GM21390 (cell line): Measurements from ENCODE around the gene GPRC6A.
"Not testable (repeated sequence)": the region's sequence is repeated elsewhere in the genome, so short reads cannot be mapped to it uniquely, and the experiment has no call there.

Source experiments
- ATAC-seq: cut with Tn5 transposase; IDR thresholded peaks from one replicate; pipeline ENCODE4 v1.9.1; 2021; ENCODE audit not compliant: unreplicated experiment

Gene GPRC6A, protein sequence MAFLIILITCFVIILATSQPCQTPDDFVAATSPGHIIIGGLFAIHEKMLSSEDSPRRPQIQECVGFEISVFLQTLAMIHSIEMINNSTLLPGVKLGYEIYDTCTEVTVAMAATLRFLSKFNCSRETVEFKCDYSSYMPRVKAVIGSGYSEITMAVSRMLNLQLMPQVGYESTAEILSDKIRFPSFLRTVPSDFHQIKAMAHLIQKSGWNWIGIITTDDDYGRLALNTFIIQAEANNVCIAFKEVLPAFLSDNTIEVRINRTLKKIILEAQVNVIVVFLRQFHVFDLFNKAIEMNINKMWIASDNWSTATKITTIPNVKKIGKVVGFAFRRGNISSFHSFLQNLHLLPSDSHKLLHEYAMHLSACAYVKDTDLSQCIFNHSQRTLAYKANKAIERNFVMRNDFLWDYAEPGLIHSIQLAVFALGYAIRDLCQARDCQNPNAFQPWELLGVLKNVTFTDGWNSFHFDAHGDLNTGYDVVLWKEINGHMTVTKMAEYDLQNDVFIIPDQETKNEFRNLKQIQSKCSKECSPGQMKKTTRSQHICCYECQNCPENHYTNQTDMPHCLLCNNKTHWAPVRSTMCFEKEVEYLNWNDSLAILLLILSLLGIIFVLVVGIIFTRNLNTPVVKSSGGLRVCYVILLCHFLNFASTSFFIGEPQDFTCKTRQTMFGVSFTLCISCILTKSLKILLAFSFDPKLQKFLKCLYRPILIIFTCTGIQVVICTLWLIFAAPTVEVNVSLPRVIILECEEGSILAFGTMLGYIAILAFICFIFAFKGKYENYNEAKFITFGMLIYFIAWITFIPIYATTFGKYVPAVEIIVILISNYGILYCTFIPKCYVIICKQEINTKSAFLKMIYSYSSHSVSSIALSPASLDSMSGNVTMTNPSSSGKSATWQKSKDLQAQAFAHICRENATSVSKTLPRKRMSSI

DNA sequence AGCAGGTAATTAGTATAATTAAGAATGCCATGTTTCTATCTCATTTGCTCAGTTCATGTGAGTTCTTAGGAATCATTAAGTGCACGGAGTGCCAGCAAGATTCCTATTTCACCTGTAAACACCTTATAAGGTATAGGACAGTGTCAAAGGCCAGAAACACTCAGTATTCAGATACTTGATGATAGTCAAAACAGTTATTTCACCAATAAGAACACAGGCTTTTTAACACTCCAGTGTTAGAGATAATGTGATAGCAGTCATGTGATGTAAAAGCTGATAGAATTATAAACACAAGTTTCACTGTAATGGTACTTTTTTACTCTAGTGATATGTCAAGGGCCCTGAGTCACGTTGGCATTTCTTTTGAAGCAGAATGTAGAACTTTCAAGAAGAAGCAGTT lies at the start of gene GPRC6A:
GPRC6A (minus strand) TSS at position 101 of the 400 bp plus-strand sequence; CDS start at position 31, 70 bp downstream.
- ATAC-seq = no peak

DNA sequence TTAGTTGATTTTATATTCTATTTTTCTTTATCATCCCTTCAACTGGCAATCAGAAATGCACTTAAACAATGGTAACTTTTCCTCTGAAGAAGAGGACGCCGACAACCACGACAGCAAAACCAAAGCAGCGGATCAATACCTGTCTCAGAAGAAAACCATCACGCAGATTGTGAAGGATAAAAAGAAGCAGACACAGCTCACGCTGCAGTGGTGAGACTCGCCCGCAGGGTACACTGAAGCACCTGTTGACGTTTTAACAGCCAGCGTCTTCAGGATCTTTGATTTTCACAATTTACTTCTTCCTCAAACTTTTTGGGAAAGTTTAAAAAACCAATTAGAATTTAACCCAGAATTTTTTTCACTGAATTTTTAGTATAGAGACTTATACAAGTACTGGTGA lies 48.9 kb upstream of the GPRC6A start:
- no peak for ATAC-seq

DNA sequence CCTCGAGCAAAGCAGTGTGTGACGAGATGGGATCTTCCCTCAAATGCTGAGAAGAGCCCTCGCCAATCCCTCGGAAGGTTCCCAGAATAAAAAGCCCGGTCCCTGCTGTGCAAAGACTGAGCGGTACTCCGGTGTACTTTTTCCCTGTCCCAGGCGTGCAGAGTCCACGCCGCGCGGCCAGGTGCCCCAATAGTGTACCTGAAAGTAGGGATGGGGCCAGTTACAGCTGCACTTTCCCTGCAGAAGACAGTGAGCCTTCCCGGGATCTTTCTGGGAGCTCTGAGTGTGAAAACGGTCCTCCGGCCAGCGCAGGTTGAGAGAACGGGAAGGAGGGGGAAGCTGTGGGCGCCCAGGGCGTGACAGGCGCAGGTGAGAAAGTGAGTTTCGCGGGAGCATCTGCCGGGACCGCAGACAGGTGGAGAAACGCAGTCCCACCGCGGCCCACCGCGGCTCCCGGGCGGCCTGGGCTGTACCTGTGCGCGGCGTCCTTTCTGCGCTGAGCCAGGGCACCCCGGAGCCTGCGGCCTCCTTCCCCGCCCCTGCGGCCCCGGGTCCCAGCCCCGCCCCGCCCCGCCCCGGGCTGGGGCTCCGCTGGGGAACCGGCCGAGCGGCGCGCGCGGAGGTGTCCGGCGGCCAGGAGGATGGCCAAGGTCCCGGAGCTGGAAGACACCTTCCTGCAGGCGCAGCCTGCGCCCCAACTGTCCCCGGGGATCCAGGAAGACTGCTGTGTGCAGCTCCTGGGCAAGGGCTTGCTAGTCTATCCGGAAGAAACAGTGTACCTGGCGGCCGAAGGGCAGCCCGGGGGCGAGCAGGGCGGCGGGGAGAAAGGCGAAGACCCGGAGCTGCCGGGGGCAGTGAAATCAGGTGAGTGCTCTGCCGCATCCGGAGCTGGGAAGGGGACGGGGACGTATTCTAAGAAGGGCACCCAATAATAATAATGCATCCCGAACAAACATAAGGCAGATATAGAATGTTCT lies 48.0 kb upstream of the GPRC6A start, which contains the start of gene RFX6:
RFX6 (plus strand) TSS at position 608 of the 977 bp plus-strand sequence; CDS start at position 642, 34 bp downstream.
- no peak for ATAC-seq

DNA sequence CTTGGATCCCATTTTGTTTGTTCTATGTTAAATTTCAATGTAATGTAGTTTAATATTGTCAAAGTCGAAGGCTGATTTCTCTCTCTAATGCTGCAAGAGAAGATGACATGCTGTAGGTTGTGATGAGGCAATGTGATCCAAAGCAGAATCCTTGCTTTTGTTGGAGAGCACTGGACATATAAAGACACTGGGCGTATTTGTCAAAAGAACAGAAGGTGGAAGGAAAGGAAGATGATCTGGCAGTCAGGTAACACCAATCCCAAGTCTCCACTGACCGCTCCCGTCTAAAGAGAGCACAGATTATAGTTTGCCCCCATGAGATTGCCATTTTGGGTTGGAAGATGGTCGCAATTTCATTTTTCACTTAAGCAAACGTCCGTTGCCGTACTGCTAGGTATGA lies 47.2 kb upstream of the GPRC6A start:
- no peak for ATAC-seq

DNA sequence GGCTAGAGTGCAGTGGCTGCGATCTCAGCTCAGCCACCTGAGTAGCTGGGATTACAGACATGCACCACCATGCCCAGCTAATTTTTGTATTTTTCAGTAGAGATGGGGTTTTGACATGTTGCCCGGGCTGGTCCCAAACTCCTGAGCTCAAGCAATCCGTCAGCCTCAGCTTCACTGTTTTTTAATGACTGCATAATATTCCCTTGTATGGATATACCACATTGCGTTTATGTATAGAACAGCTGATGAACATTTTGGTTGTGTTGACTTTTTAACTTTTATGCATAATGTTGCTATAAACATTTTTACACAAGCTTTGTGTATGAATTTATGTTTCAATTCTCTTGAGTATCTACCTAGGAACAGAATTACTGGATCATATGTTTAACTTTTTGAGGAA lies 43.9 kb upstream of the GPRC6A start:
- ATAC-seq = no peak

DNA sequence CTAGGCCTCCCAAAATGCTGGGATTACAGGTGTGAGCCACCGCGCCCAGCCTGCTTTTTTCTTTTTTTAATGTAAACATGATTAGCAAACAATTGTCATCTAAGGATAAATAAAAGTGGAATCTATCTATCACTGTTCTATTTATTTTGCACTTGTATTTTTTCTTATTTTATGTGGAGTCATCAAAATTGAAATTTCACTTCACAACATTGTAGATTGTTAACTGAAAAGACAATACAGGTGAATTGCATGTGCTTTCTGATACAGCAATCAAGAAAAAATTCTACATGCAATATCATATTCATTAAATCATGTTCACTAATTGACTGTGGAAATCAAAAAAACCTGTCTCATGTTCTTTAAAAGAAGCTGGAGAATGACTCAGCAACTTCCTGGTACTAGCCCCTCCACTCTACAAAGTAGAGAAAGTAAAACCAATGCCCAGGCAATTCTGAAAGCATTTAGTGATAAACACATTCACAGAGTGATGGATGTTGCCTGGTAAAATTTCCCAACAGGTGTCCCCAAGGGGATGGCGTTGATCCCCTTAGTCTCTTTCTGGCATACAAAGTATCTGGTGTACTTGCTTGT lies 37.5 kb upstream of the GPRC6A start:
- ATAC-seq = peak; percentile 83

DNA sequence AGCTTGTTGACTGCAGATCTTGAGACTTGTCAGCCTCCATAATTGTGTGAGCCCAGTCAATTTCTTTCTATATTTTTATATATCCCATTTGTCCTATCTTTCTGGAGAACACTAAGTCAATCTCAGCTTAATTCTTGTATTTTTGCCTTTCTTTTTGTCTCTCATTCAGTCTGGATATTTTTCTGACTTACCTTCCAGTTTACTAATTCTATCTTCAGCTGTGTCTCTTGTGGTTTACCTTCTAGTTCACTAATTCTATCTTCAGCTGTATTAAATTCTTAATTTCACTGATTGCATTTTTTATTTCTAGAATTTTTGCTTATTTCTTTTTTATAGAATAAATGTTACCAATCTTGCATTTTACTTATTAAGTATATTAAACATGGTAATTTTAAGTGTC lies 30.4 kb upstream of the GPRC6A start:
- ATAC-seq = no peak

DNA sequence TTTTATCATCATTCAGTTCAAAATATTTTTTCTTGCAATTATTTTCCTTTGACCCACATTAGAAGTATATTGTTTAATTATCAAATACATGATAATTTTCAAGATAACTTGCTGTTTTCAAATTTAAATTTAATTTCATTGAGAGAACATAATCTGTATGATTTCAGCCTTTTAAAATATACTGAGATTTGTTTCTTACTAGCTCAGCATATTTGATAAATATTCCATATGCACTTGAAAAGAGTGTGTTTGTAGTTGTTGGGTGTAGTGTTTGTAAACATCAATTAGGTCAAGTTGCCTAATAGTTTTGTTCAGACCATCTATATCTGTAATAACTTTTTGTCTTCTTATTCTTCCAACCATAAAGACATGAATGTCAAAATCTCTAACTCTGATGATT lies 29.2 kb upstream of the GPRC6A start:
- ATAC-seq = no peak

DNA sequence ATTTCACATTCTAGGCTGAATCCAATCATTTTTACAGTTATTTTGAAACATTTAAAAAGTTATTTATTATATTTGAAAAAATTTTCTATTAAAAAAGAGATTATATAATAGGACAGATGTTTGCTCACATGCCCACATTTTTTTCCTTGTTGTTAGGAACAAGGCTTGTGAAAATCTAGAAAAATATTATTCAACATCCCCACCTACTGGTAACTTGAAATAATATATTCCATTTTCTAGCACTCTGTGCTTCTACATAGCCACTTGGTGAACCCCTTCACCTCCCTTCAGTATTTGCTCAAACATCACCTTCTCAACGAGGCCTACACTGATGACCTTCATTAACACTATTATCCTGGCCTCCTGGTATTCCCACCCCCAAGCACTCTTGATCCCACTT lies 18.3 kb upstream of the GPRC6A start:
- ATAC-seq = no peak

DNA sequence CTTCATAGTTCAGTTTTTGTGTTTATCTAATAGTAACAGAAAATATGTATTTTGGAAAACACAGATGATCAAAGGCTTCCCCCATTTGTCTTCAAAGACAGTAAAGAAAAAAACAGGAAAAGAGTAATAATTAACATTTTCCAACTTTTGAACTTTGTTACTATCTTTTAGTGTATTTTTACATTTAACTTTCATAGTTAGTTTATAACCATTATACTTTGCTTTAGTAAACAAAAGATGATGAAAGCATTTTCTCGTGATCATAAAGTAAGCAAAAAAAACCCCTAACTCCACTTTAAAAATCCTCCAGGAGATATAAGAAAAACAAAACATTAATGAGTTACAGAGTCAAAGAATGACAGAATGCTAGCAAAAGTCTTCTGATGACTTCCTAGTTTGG lies 13.6 kb upstream of the GPRC6A start:
- no peak for ATAC-seq

DNA sequence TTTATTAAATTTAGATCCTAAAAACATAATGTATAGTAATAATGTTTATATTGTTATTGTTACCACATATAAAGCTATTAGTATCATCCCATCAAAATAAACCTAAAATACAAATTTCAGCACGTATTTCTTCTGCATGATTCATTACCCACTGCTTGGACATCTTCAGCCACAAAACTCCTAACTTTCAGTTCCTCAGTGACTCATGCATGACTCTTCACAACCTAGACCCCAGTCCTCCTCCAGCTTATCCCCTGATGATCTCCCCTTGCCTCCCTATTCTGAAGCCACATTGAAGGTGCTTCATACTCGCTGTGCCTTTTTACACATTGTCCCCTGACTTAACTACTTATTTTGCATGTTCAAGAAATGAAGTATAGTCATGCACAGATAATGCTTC lies 11.2 kb upstream of the GPRC6A start:
- ATAC-seq = no peak

DNA sequence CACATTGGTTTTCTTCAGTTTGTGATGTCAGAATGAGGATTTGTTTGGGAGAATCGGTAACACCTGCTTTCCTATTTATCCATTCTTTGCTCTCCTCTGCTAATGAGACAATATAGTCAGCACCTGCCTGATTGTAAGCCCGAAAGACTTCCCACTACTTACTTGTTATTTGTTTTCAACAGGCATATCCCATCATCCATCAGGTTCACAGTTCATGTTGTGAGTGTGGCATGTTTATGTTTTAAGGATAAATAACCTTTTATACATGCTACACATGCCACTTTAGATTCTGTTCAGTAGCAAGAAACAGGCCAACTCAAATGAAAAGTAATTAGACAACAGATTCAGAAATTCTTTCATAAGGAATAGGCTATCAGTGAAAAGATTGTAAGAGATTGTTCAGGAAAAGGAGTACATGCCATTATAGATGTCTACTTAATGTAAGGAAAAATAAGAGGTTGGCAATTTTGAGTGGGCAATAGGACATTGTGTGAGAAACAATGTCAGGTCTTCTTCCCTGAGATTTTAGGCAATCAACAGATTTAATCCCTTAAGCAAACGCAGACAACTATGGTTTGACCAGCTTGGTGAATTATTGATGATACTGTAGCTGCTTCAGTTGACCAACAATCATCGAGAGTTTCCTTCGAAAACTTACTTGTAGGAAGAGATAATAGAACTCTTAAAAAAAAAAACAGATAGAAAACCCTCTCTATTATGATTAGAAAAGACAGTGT lies 7.9 kb upstream of the GPRC6A start:
- ATAC-seq = no peak

DNA sequence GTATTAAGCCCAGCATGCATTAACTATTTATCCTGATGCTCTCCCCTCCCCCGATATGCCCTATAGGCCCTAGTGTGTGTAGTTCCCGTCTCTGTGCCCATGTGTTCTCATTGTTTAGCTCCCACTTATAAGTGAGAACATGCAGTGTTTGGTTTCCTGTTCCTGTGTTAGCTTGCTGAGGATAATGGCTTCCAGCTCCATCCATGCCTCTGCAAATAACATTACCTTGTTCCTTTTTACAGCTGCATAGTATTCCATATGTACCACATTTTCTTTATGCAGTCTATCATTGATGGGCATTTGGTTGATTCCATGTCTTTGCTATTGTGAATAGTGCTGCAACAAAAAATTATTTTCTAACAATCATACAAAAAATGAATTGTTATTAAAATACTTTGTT lies 5.6 kb upstream of the GPRC6A start:
- ATAC-seq = not testable (repeated sequence)

DNA sequence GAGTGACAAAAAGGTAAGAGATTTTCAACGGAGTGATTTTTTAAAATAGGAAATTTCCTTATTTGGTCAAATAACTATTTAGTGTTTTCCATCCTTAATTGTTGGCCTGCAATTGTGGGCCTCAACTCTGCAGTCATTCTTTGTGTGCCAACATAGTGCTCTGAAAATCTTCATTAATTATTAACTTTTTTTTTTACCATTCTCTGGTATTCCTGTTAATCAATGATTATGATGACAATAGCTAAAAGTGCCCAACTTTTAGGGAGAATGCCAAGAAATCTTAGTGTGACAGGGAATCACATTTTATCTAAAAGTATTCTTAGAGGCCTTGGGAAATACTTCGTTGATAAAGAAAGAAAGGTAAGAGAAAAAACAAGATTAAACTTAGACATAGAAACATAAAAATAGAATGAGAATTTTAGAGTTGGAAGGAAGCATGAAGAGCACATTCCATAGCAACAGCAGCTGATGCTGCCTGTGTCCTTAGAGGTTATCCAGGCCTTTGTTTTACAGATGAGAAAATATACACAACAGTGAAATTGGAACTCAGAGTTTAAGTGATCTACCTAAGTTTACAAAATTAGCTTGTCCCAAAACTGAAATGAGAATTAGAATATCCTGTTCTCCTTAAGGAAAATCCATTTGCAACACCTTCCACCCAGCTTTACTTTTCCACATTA lies 1.2 kb downstream of the GPRC6A start:
- no peak for ATAC-seq

DNA sequence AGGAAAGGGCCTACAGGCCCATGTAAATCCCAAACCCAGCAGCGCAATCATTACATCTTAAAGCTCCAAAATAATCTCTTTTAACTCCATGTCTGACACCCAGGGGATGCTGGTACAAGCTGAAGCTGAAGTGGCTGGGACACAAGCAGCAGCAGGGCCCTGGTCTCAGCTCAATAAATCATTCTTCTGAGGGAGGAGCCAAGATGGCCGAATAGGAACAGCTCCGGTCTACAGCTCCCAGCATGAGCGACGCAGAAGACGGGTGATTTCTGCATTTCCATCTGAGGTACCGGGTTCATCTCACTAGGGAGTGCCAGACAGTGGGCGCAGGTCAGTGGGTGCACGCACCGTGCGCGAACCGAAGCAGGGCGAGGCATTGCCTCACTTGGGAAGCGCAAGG lies 12.5 kb downstream of the GPRC6A start:
- ATAC-seq = not testable (repeated sequence)

DNA sequence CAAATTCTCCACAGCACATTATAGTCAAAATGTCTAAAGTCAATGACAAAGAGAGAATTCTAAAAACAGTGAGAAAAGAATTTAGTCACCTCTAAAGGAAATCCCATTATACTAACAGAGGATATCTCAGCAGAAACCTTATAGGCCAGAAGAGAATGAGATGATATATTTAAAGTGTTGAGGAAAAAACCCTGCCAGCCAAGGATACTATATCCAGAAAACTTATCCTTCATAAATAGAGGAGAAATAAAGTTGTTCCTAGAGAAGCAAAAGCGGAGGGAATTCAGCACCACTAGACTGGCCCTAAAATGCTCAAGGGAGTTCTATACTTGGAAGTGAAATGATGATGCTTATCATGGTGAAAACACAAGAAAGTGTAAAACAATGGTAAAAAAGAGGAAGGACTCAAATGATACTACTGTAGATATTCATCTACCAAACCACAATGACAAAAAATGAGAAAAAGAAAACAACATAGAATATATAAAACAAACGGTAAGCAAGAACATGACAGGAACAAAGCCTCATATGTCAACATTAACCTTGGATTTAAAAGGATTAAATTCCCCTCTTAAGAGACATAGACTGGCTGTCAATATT lies 16.7 kb downstream of the GPRC6A start:
- ATAC-seq = no peak

DNA sequence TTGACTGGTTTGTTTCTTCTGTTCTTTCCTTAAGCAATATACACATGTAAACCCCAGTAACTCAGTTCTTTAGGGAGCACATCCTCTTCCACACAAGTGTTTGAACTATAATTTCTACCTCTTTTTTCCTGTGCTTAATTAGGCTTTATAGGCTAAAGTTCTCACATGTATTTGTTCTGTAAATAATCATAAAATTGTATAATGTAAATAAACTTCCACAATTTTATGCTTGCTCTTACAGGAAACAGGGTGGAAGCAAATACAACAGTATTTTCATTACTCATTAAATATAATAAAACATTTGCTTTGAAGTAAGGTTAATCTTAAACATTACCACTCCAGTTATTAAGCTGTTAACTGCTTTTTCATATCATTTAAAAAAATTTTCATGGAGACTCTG lies 26.9 kb downstream of the GPRC6A start:
- ATAC-seq = no peak

DNA sequence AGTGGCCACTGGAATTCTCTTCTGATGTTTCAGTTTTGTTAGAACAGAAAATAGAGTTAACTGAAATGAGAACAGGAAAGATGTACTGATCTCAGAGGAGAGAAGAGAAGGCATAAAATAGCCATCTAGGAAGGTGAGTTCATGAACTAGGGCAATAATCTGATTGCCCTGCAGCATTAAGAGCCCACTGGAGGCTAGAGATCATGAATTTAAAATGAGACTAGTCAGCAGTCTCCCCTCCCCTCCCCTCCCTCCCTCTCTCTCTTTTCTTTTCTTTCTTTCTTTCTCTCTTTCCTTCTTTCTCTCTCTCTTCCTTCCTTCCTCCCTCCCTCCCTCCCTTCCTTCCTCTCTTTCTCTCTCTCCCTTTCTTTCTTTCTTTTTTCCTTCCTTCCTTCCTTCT lies 28.9 kb downstream of the GPRC6A start:
- ATAC-seq = no peak

DNA sequence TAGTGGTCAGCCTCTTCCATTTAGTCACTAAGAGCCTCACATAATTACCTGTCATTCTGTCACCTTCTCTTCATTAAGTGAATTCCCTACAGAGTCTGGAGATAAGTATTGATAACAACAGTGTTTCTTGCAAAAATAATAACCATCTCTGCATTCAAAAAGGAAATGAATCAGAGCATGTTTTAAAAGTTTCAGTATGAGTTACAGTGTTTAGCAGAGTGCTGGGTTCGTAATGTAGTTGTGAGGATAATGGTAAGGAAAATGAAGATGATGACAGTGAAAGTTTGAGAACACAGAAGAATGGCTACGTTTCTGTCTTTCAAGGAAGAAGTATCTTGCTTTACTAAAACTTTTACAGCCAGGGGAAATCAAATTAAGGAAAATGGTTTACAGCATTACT lies 31.3 kb downstream of the GPRC6A start:
- peak; percentile 50 for ATAC-seq
